Esophagus muscularis mucosa (tissue), 4 donors: ENCODE results near the gene ST6GAL2. TPM values are rescaled to one million over a fixed set of nuclear protein-coding genes. Genes with fewer than 3 reads are reported as not detected.

Experiments used
- DNase-seq: peaks from one replicate; pipeline ENCODE4 v3.0.0-alpha.2; 2017; ENCODE audit errors: extremely low spot score
- H3K27ac ChIP-seq, 4 donors: fragments of 200-600 bp; sonication (generic); replicated peaks in 1 of 4; 1 replicate in 3 of 4; 2 replicates in 1 of 4; pipeline ENCODE4 v1.5.1; 2016 to 2019; ENCODE audit warnings: mild to moderate bottlenecking in 1 of 4
- H3K27me3 ChIP-seq, 4 donors: fragments of 200-600 bp; sonication (generic); one replicate each; pipeline versions ENCODE4 v1.5.1 to v1.6.0; 2016 to 2019
- H3K36me3 ChIP-seq, 4 donors: fragments of 200-600 bp; sonication (generic); one replicate each; pipeline ENCODE4 v1.5.1; 2016 to 2019
- H3K4me1 ChIP-seq, 4 donors: fragments of 200-600 bp; sonication (generic); one replicate each; pipeline ENCODE4 v1.5.1; 2016 to 2019
- H3K4me3 ChIP-seq, 4 donors: fragments of 200-600 bp; sonication (generic); 1 replicate in 2 of 4; 2 replicates in 2 of 4; pipeline ENCODE4 v1.5.1; 2016 to 2019; ENCODE audit warnings: mild to moderate bottlenecking in 4 of 4, moderate library complexity in 1 of 4
- H3K9me3 ChIP-seq, 4 donors: fragments of 200-600 bp; sonication (generic); 1 replicate in 3 of 4; 2 replicates in 1 of 4; pipeline ENCODE4 v1.5.1; 2016 to 2019
- CTCF ChIP-seq, 3 experiments: fragments of 200-600 bp in 2 of 3; fragments of 450-650 bp in 1 of 3; sonication (generic) in 2 of 3; IDR thresholded peaks; one replicate each; pipeline ENCODE4 v1.5.1; 2017 to 2019; ENCODE audit warnings: antibody characterized with exemption in 3 of 3, mild to moderate bottlenecking in 2 of 3, moderate library complexity in 1 of 3
- EP300 ChIP-seq: sonication (generic); formaldehyde crosslinking; IDR thresholded peaks from one replicate; pipeline ENCODE4 v1.6.1; 2017; ENCODE audit warnings: antibody characterized with exemption
- POLR2A ChIP-seq: fragments of 450-650 bp; IDR thresholded peaks from one replicate; pipeline ENCODE4 v1.6.1; 2017; ENCODE audit warnings: antibody characterized with exemption, moderate library complexity, mild to moderate bottlenecking, low read depth
- POLR2AphosphoS5 ChIP-seq, 2 donors: sonication (generic); formaldehyde crosslinking; IDR thresholded peaks; one replicate each; pipeline ENCODE4 v1.6.1; 2017; ENCODE audit warnings: antibody characterized with exemption in 2 of 2
- WGBS: methylation state at CpG from one replicate; pipeline ENCODE4 v1.1.5; 2018; 5-methylcytosine and 5-hydroxymethylcytosine counted together
- intact Hi-C: fragments of 100-400 bp; cut with DNase I; formaldehyde crosslinking; loops from one replicate; pipeline ENCODE4 v1.15.1; 2023
- total RNA-seq, 4 donors: library from RNA; depleted of rRNA; stranded (reverse); fragments of >200 nt; gene quantifications; one replicate each; pipeline versions ENCODE4 v1.1.0 to v1.2.1, GENCODE V29; 2016

The ST6GAL2 gene
- total RNA-seq, 4 donors from 2014 or later, result 3.6 to 20.9 (median 7.5) TPM

GRCh38 chr2:106831241-106831640 lies 54.7 kb downstream of the ST6GAL2 start:
- no peak overlapping the region for H3K27ac ChIP-seq
- WGBS, result 66% methylated on average over 3 of the region's 3 CpGs
- TF ChIP-seq CTCF (IDR thresholded peaks at IDR 0.05), result no peak
- TF ChIP-seq POLR2A, result no peak
- no peak for TF ChIP-seq EP300
- no peak for TF ChIP-seq POLR2AphosphoS5 (IDR thresholded peaks at IDR 0.05)
- H3K27me3 ChIP-seq, result no peaks in the 10 kb centered on the region
- no peaks in the 10 kb centered on the region for H3K9me3 ChIP-seq
- H3K4me3 ChIP-seq, result no peak overlapping the region
- no peaks in the 10 kb centered on the region for H3K4me1 ChIP-seq
- intact Hi-C loops, result no loop called here
- no peaks in the 10 kb centered on the region for H3K36me3 ChIP-seq
- no peak for DNase-seq

GRCh38 chr2:106830191-106830590 lies 55.8 kb downstream of the ST6GAL2 start:
- TF ChIP-seq CTCF (IDR thresholded peaks at IDR 0.05), result no peak
- TF ChIP-seq POLR2AphosphoS5 (IDR thresholded peaks at IDR 0.05), result no peak
- TF ChIP-seq POLR2A, result no peak
- no peak for TF ChIP-seq EP300
- H3K36me3 ChIP-seq, result no peaks in the 10 kb centered on the region
- no peaks in the 10 kb centered on the region for H3K27me3 ChIP-seq
- H3K4me1 ChIP-seq, result no peaks in the 10 kb centered on the region
- DNase-seq, result peak; percentile 62
- intact Hi-C loops, result no loop called here
- H3K9me3 ChIP-seq, result peaks cover 0 to under 1% (median 0%) of the 10 kb centered on the region in 4 donors
- H3K4me3 ChIP-seq, result no peak overlapping the region
- no peak overlapping the region for H3K27ac ChIP-seq
- WGBS, result 95% methylated on average over 7 of the region's 7 CpGs

- Histone ChIP-seq H3K27me3 (no peaks in the 10 kb centered on the region), H3K27ac (no peak overlapping the region), H3K36me3 (no peaks in the 10 kb centered on the region), H3K4me3 (no peak overlapping the region), H3K9me3 (peaks cover 0 to 5% (median 0%) of the 10 kb centered on the region in 4 donors), H3K4me1 (no peaks in the 10 kb centered on the region)
- no peak for TF ChIP-seq CTCF (IDR thresholded peaks at IDR 0.05)
- no peak for TF ChIP-seq POLR2A
- no peak for TF ChIP-seq EP300
- TF ChIP-seq POLR2AphosphoS5 (IDR thresholded peaks at IDR 0.05), result no peak
- intact Hi-C loops, result no loop called here
- no peak for DNase-seq
Observed at GRCh38 chr2:106828119-106828518, 57.8 kb downstream of the ST6GAL2 start.

DNA sequence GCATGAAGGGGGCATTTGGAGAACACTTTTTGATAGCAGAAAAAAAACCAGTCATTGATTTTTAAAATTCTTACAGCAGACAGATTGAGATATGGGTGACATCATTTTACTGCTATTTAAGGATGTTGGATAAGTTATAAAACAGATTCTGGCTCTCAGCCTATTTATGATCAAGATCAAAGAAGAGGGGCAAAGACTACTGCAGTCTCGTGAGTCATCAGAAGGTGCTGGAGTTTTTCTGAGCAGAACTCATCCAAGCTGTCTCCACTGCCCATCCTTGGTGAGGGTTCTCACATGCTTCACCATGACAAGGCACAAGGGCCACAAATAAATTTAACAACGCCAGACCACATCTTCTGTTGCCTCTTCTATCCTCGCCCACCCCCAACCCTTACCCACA lies 58.8 kb downstream of the ST6GAL2 start:
- no peaks in the 10 kb centered on the region for H3K4me1 ChIP-seq
- H3K27me3 ChIP-seq, result no peaks in the 10 kb centered on the region
- H3K9me3 ChIP-seq, result peaks cover 0 to 5% (median 0%) of the 10 kb centered on the region in 4 donors
- H3K36me3 ChIP-seq, result no peaks in the 10 kb centered on the region
- no peak overlapping the region for H3K27ac ChIP-seq
- no peak for DNase-seq
- intact Hi-C loops, result no loop called here
- no peak overlapping the region for H3K4me3 ChIP-seq
- TF ChIP-seq EP300, result no peak
- no peak for TF ChIP-seq POLR2A
- no peak for TF ChIP-seq POLR2AphosphoS5 (IDR thresholded peaks at IDR 0.05)
- TF ChIP-seq CTCF (IDR thresholded peaks at IDR 0.05), result no peak
- WGBS, result 73% methylated on average over 3 of the region's 3 CpGs

DNA sequence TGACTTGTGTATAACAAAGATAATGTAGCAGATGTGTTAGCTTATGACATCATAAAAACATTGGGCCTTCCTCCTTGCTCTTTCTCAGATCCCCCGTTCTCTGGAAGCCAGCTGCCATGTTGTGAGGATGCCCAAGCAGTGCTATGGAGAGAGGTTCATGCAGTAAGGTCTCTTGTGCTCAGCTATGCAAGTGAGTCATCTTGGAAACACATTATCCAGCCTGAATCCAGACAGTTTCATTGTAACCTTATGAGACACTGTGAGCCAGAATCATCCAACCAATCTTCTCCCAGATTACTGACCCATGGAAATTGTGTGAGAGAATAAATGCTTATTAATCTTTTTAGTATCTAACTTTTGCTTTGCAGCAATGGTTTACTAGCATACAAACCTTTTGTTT lies 60.8 kb downstream of the ST6GAL2 start:
- no peaks in the 10 kb centered on the region for H3K27me3 ChIP-seq
- DNase-seq, result no peak
- WGBS, result 100% methylated on average over 1 of the region's 1 CpG
- intact Hi-C loops, result no loop called here
- peaks cover 0 to 5% (median 0%) of the 10 kb centered on the region in 4 donors for H3K9me3 ChIP-seq
- H3K36me3 ChIP-seq, result no peaks in the 10 kb centered on the region
- no peak overlapping the region for H3K27ac ChIP-seq
- TF ChIP-seq POLR2AphosphoS5 (IDR thresholded peaks at IDR 0.05) (no peak), CTCF (IDR thresholded peaks at IDR 0.05) (no peak), POLR2A (no peak), EP300 (no peak)
- H3K4me3 ChIP-seq, result no peak overlapping the region
- H3K4me1 ChIP-seq, result no peaks in the 10 kb centered on the region
